Activated T-cell treated with anti-CD3 and anti-CD28 coated beads, Interleukin-2, amount 50 U/mL, for 4 hours (primary cell): ENCODE measurements around the gene C1R. TPM values are rescaled to one million over a fixed set of nuclear protein-coding genes. Genes with fewer than 3 reads are reported as not detected.

ENCODE experiments used
- ATAC-seq, 2 donors: fragments of 200-7000 bp; cut with Tn5 transposase; one replicate each; pipeline ENCODE4 v1.10.0; 2021
- DNase-seq: peaks from one replicate; pipeline ENCODE4 v3.0.0-alpha.2; 2020
- H3K27me3 Mint-ChIP-seq: one replicate; pipeline ENCODE4 v1.8.0; 2021; ENCODE audit warnings: low read depth, mixed read lengths
- H3K36me3 Mint-ChIP-seq: one replicate; pipeline ENCODE4 v1.8.0; 2022; ENCODE audit warnings: mixed read lengths; ENCODE audit not compliant: insufficient read depth
- H3K4me1 Mint-ChIP-seq: one replicate; pipeline ENCODE4 v1.8.0; 2021; ENCODE audit warnings: low read depth, mixed read lengths
- H3K4me3 Mint-ChIP-seq: one replicate; pipeline ENCODE4 v1.8.0; 2021; ENCODE audit warnings: mild to moderate bottlenecking, moderate library complexity, mixed read lengths
- H3K9me3 Mint-ChIP-seq: one replicate; pipeline ENCODE4 v1.8.0; 2021; ENCODE audit warnings: mixed read lengths
- total RNA-seq, 3 donors: library from RNA; stranded (reverse); gene quantifications; one replicate each; pipeline ENCODE4 v1.2.1, GENCODE V29; 2021

Gene C1R
- total RNA-seq, 3 donors from 2014 or later: 0.98 to 2.3 (median 1.7) TPM

- DNase-seq (no peak), ATAC-seq (no peak)
- peaks cover 6% of the 10 kb centered on the region for H3K36me3 Mint-ChIP-seq
- no peaks in the 10 kb centered on the region for H3K9me3 Mint-ChIP-seq
- no peak overlapping the region for H3K4me3 Mint-ChIP-seq
- H3K4me1 Mint-ChIP-seq: peaks cover 9% of the 10 kb centered on the region
- H3K27me3 Mint-ChIP-seq: no peaks in the 10 kb centered on the region
Measured at GRCh38 chr12:7096979-7097378, 4.7 kb upstream of the C1R start.

GRCh38 chr12:7096006-7096932 lies 4.0 kb upstream of the C1R start:
- peaks cover 7% of the 10 kb centered on the region for H3K4me1 Mint-ChIP-seq
- H3K27me3 Mint-ChIP-seq: no peaks in the 10 kb centered on the region
- H3K4me3 Mint-ChIP-seq: no peak overlapping the region
- H3K36me3 Mint-ChIP-seq: peaks cover 6% of the 10 kb centered on the region
- ATAC-seq (no peak), DNase-seq (no peak)
- H3K9me3 Mint-ChIP-seq: no peaks in the 10 kb centered on the region

- Mint-ChIP-seq H3K9me3 (no peaks in the 10 kb centered on the region), H3K4me1 (peaks cover 6% of the 10 kb centered on the region), H3K27me3 (peaks cover 4% of the 10 kb centered on the region), H3K4me3 (no peak overlapping the region), H3K36me3 (peaks cover 2% of the 10 kb centered on the region)
- no peak for DNase-seq
- no peak for ATAC-seq
Measured at GRCh38 chr12:7093892-7094291, 1.6 kb upstream of the C1R start.

GRCh38 chr12:7093486-7093885 lies 1.2 kb upstream of the C1R start:
- DNase-seq: no peak
- Mint-ChIP-seq H3K4me3 (no peak overlapping the region), H3K9me3 (no peaks in the 10 kb centered on the region), H3K36me3 (peaks cover 2% of the 10 kb centered on the region), H3K4me1 (peaks cover 6% of the 10 kb centered on the region), H3K27me3 (peaks cover 4% of the 10 kb centered on the region)
- no peak for ATAC-seq

- Mint-ChIP-seq H3K4me3 (no peak overlapping the region), H3K9me3 (no peaks in the 10 kb centered on the region), H3K27me3 (peaks cover 4% of the 10 kb centered on the region), H3K4me1 (peaks cover 6% of the 10 kb centered on the region), H3K36me3 (no peaks in the 10 kb centered on the region)
- DNase-seq (no peak), ATAC-seq (no peak)
Measured at GRCh38 chr12:7092986-7093460, 778 bp upstream of the C1R start.

- Mint-ChIP-seq H3K27me3 (peaks cover 4% of the 10 kb centered on the region), H3K9me3 (no peaks in the 10 kb centered on the region), H3K36me3 (no peaks in the 10 kb centered on the region), H3K4me1 (peaks cover 6% of the 10 kb centered on the region), H3K4me3 (peak overlapping the region; percentile 82)
- peak in 1 of 2 donors; percentile 14 for ATAC-seq
- DNase-seq: no peak
Measured at GRCh38 chr12:7091660-7092228, 501 bp downstream of the C1R start.

- peaks cover 6% of the 10 kb centered on the region for H3K4me1 Mint-ChIP-seq
- DNase-seq (no peak), ATAC-seq (no peak)
- no peaks in the 10 kb centered on the region for H3K36me3 Mint-ChIP-seq
- no peaks in the 10 kb centered on the region for H3K9me3 Mint-ChIP-seq
- peaks cover 4% of the 10 kb centered on the region for H3K27me3 Mint-ChIP-seq
- H3K4me3 Mint-ChIP-seq: no peak overlapping the region
Measured at GRCh38 chr12:7091171-7091570, 1.1 kb downstream of the C1R start.

- Mint-ChIP-seq H3K36me3 (no peaks in the 10 kb centered on the region), H3K4me1 (peaks cover 6% of the 10 kb centered on the region), H3K9me3 (no peaks in the 10 kb centered on the region)
Measured at GRCh38 chr12:7090222-7090998, 1.8 kb downstream of the C1R start.

GRCh38 chr12:7089196-7089871 lies 2.9 kb downstream of the C1R start:
- no peak for ATAC-seq
- H3K27me3 Mint-ChIP-seq: peaks cover 4% of the 10 kb centered on the region

More at GRCh38 chr12:7090222-7090998, 1.8 kb downstream of the C1R start:
- no peak for ATAC-seq
- no peak for DNase-seq
- Mint-ChIP-seq H3K4me3 (no peak overlapping the region), H3K27me3 (peaks cover 4% of the 10 kb centered on the region)

GRCh38 chr12:7083125-7083524 lies 9.1 kb downstream of the C1R start:
- H3K27me3 Mint-ChIP-seq: no peaks in the 10 kb centered on the region
- DNase-seq (no peak), ATAC-seq (no peak)
- H3K4me3 Mint-ChIP-seq: no peak overlapping the region
- H3K4me1 Mint-ChIP-seq: no peaks in the 10 kb centered on the region
- peaks cover 4% of the 10 kb centered on the region for H3K9me3 Mint-ChIP-seq
- H3K36me3 Mint-ChIP-seq: no peaks in the 10 kb centered on the region

More at GRCh38 chr12:7089196-7089871, 2.9 kb downstream of the C1R start:
- peaks cover 6% of the 10 kb centered on the region for H3K4me1 Mint-ChIP-seq
- DNase-seq: no peak
- H3K36me3 Mint-ChIP-seq: no peaks in the 10 kb centered on the region
- no peak overlapping the region for H3K4me3 Mint-ChIP-seq
- no peaks in the 10 kb centered on the region for H3K9me3 Mint-ChIP-seq

GRCh38 chr12:7081037-7081436 lies 11.2 kb downstream of the C1R start:
- ATAC-seq (no peak), DNase-seq (no peak)
- Mint-ChIP-seq H3K4me1 (no peaks in the 10 kb centered on the region), H3K36me3 (no peaks in the 10 kb centered on the region), H3K4me3 (no peak overlapping the region), H3K27me3 (no peaks in the 10 kb centered on the region), H3K9me3 (peaks cover 4% of the 10 kb centered on the region)

- no peak for ATAC-seq
Measured at GRCh38 chr12:7079826-7080125, 12.5 kb downstream of the C1R start.

GRCh38 chr12:7078163-7078562 lies 14.1 kb downstream of the C1R start:
- peaks cover 2% of the 10 kb centered on the region for H3K9me3 Mint-ChIP-seq
- no peaks in the 10 kb centered on the region for H3K36me3 Mint-ChIP-seq

More at GRCh38 chr12:7079826-7080125, 12.5 kb downstream of the C1R start:
- Mint-ChIP-seq H3K9me3 (peaks cover 4% of the 10 kb centered on the region), H3K36me3 (no peaks in the 10 kb centered on the region), H3K27me3 (no peaks in the 10 kb centered on the region), H3K4me1 (no peaks in the 10 kb centered on the region), H3K4me3 (no peak overlapping the region)
- DNase-seq: no peak

GRCh38 chr12:7076493-7076892 lies 15.8 kb downstream of the C1R start:
- DNase-seq (no peak), ATAC-seq (no peak)
- Mint-ChIP-seq H3K4me1 (no peaks in the 10 kb centered on the region), H3K4me3 (no peak overlapping the region), H3K36me3 (no peaks in the 10 kb centered on the region), H3K27me3 (peaks cover 2% of the 10 kb centered on the region), H3K9me3 (no peaks in the 10 kb centered on the region)

More at GRCh38 chr12:7078163-7078562, 14.1 kb downstream of the C1R start:
- Mint-ChIP-seq H3K4me3 (no peak overlapping the region), H3K27me3 (no peaks in the 10 kb centered on the region), H3K4me1 (no peaks in the 10 kb centered on the region)
- DNase-seq: no peak
- ATAC-seq: no peak
